HCT116 (cell line): Measurements from ENCODE around the gene HTR7. TPM values are rescaled to one million over a fixed set of nuclear protein-coding genes. Genes with fewer than 3 reads are reported as not detected.

ENCODE experiments used
- ATAC-seq: fragments of 200-7000 bp; cut with Tn5 transposase; 2 replicates; pipeline ENCODE4 v1.9.1; 2020; ENCODE audit warnings: mild to moderate bottlenecking, moderate library complexity
- BruUV-seq: library from RNA; stranded (reverse); fragments of 400-500 nt; replicated peaks from 2 replicates; lab custom pipeline; 2021; lab: Mats Ljungman, UMichigan
- CTCF ChIA-PET: fragments of 300-600 bp; sonication (Branson Sonifier 250); formaldehyde crosslinking; loops from one replicate; lab custom pipeline; 2021; ENCODE audit warnings: antibody characterized with exemption; lab: Charles Lee
- POLR2A ChIA-PET: fragments of 300-600, 350-600 bp; sonication (Branson Sonifier 250); formaldehyde crosslinking; loops from one replicate; lab custom pipeline; 2021; ENCODE audit warnings: antibody characterized with exemption; lab: Charles Lee
- RAD21 ChIA-PET, 2 experiments: fragments of 300-600 bp; sonication (Branson Sonifier 250); formaldehyde crosslinking; loops; one replicate each; lab custom pipeline; 2023; ENCODE audit warnings: low total read pairs in 2 of 2; ENCODE audit not compliant: uncharacterized antibody in 2 of 2, unreplicated experiment in 2 of 2, low non-redundant PET in 1 of 2; lab: Charles Lee
- DNase-seq: peaks from one replicate; pipeline ENCODE4 v3.0.0-alpha.2; 2010; ENCODE audit warnings: low read depth, low spot score
- H2AFZ ChIP-seq: fragments of 200-600 bp; shearing (Covaris generic), sonication (generic); 2 replicates; pipeline ENCODE4 v1.6.1; 2017; ENCODE audit warnings: low read depth, mixed run types, mixed read lengths, antibody characterized with exemption, low read length; ENCODE audit not compliant: poor library complexity, severe bottlenecking
- H3K27ac ChIP-seq: 2 replicates; pipeline ENCODE4 v1.5.1; 2012; ENCODE audit warnings: low read depth, low read length
- H3K27me3 ChIP-seq: fragments of 200-600 bp; sonication (generic); 2 replicates; pipeline ENCODE4 v1.6.1; 2016; ENCODE audit warnings: mixed run types, low read length, mixed read lengths; ENCODE audit not compliant: insufficient read depth
- H3K36me3 ChIP-seq, 2 experiments: fragments of 200-500 bp in 1 of 2; fragments of 200-600 bp in 1 of 2; sonication (Bioruptor generic) in 1 of 2; sonication (generic) in 1 of 2; 2 replicates each; pipeline versions ENCODE4 v1.5.1 to v1.6.1; 2014 to 2016; ENCODE audit warnings: low read length in 2 of 2, inconsistent platforms in 1 of 2, mixed read lengths in 1 of 2, mixed run types in 1 of 2; ENCODE audit not compliant: insufficient read depth in 2 of 2, control insufficient read depth in 1 of 2
- H3K4me1 ChIP-seq, 2 experiments: fragments of 200-600 bp in 1 of 2; sonication (generic) in 1 of 2; 2 replicates each; pipeline versions ENCODE4 v1.5.1 to v1.6.1; 2012 to 2017; ENCODE audit warnings: low read length in 2 of 2, inconsistent platforms in 1 of 2, mild to moderate bottlenecking in 1 of 2, mixed read lengths in 1 of 2, mixed run types in 1 of 2, moderate library complexity in 1 of 2; ENCODE audit not compliant: insufficient read depth in 2 of 2, control insufficient read depth in 1 of 2
- H3K4me2 ChIP-seq: fragments of 200-600 bp; sonication (generic); 2 replicates; pipeline ENCODE4 v1.6.1; 2017; ENCODE audit warnings: mixed run types, low read length, mixed read lengths
- H3K4me3 ChIP-seq, 2 experiments: fragments of 200-600 bp in 1 of 2; sonication (generic) in 1 of 2; replicated peaks in 1 of 2; 2 replicates each; pipeline ENCODE4 v1.5.1; 2011 to 2016; ENCODE audit warnings: low read length in 2 of 2, control low read depth in 1 of 2, low read depth in 1 of 2, mild to moderate bottlenecking in 1 of 2, mixed read lengths in 1 of 2, mixed run types in 1 of 2
- H3K79me2 ChIP-seq: fragments of 200-600 bp; sonication (generic); 2 replicates; pipeline ENCODE4 v1.6.1; 2017; ENCODE audit warnings: mild to moderate bottlenecking, mixed run types, low read length, moderate library complexity, mixed read lengths; ENCODE audit not compliant: insufficient read depth
- H3K9ac ChIP-seq: fragments of 200-600 bp; sonication (generic); 2 replicates; pipeline ENCODE4 v1.6.1; 2016; ENCODE audit warnings: low read length, mixed read lengths
- H3K9me2 ChIP-seq: fragments of 200-600 bp; sonication (generic), shearing (Covaris generic); 2 replicates; pipeline ENCODE4 v1.6.1; 2017; ENCODE audit warnings: mixed run types, mild to moderate bottlenecking, moderate library complexity; ENCODE audit not compliant: insufficient read depth
- H3K9me3 ChIP-seq, 2 experiments: fragments of 200-500 bp in 1 of 2; fragments of 200-600 bp in 1 of 2; sonication (Bioruptor generic) in 1 of 2; sonication (generic) in 1 of 2; 2 replicates each; pipeline ENCODE4 v1.6.1; 2014 to 2017; ENCODE audit warnings: low read length in 2 of 2, mixed read lengths in 2 of 2, inconsistent platforms in 1 of 2, low read depth in 1 of 2, mild to moderate bottlenecking in 1 of 2, mixed run types in 1 of 2, moderate library complexity in 1 of 2; ENCODE audit not compliant: control insufficient read depth in 1 of 2, insufficient read depth in 1 of 2
- H4K20me1 ChIP-seq: fragments of 200-600 bp; sonication (generic), shearing (Covaris generic); 2 replicates; pipeline ENCODE4 v1.6.1; 2017; ENCODE audit warnings: mixed run types, mild to moderate bottlenecking, moderate library complexity; ENCODE audit not compliant: insufficient read depth
- CBX3 ChIP-seq: IDR thresholded peaks from 2 replicates; pipeline ENCODE4 v1.6.1; 2012; ENCODE audit warnings: low read depth
- CEBPB ChIP-seq: IDR thresholded peaks from 2 replicates; pipeline ENCODE4 v1.6.1; 2012; ENCODE audit warnings: low read depth
- EGR1 ChIP-seq: IDR thresholded peaks from 2 replicates; pipeline ENCODE4 v1.6.1; 2012; ENCODE audit warnings: low read depth
- EZH2 ChIP-seq: fragments of 200-600 bp; sonication (generic); IDR thresholded peaks from 2 replicates; pipeline ENCODE4 v1.6.1; 2017; ENCODE audit warnings: antibody characterized with exemption, mixed run types
- FOSL1 ChIP-seq: IDR thresholded peaks from 2 replicates; pipeline ENCODE4 v1.6.1; 2012; ENCODE audit warnings: low read depth
- JUND ChIP-seq: IDR thresholded peaks from 2 replicates; pipeline ENCODE4 v1.6.1; 2012
- POLR2A ChIP-seq: IDR thresholded peaks from 2 replicates; pipeline ENCODE4 v1.7.0; 2011; ENCODE audit warnings: borderline replicate concordance; ENCODE audit not compliant: insufficient read depth, insufficient read length; ENCODE audit errors: extremely low read depth
- RAD21 ChIP-seq: IDR thresholded peaks from 2 replicates; pipeline ENCODE4 v1.6.1; 2012; ENCODE audit warnings: low read depth, mild to moderate bottlenecking
- SIN3A ChIP-seq: IDR thresholded peaks from 2 replicates; pipeline ENCODE4 v1.6.1; 2012; ENCODE audit warnings: low read depth
- SP1 ChIP-seq: IDR thresholded peaks from 2 replicates; pipeline ENCODE4 v1.6.1; 2012; ENCODE audit warnings: low read depth
- SRF ChIP-seq: IDR thresholded peaks from 2 replicates; pipeline ENCODE4 v1.6.1; 2012; ENCODE audit warnings: low read depth
- YY1 ChIP-seq: IDR thresholded peaks from 2 replicates; pipeline ENCODE4 v1.6.1; 2011; ENCODE audit warnings: low read length, low read depth, moderate library complexity, mild to moderate bottlenecking; ENCODE audit not compliant: insufficient replicate concordance; ENCODE audit errors: extremely low read depth
- ZFX ChIP-seq: fragments of 450-650 bp; IDR thresholded peaks from 2 replicates; pipeline ENCODE4 v1.6.1; 2017
- ZNF274 ChIP-seq: fragments of 200-500 bp; sonication (Bioruptor generic); IDR thresholded peaks from 2 replicates; pipeline ENCODE4 v1.6.1; 2014; ENCODE audit warnings: mild to moderate bottlenecking, low read depth, low read length, inconsistent platforms
- intact Hi-C: fragments of 100-400 bp; cut with micrococcal nuclease; formaldehyde crosslinking; loops from 2 replicates; pipeline ENCODE4 v1.10.0; 2022
- total RNA-seq: library from RNA; stranded (reverse); gene quantifications from one replicate; pipeline ENCODE4 v1.2.1, GENCODE V29; 2021; ENCODE audit not compliant: unreplicated experiment
- TF ChIP-seq, protein P1 (sequence below), 3 experiments: fragments of 200-600 bp in 1 of 3; sonication (generic) in 1 of 3; IDR thresholded peaks in 2 of 3; conservative IDR thresholded peaks in 1 of 3; 2 replicates each; pipeline ENCODE4 v1.5.1; 2012 to 2017; ENCODE audit warnings: low read depth in 2 of 3, low read length in 2 of 3, antibody characterized with exemption in 1 of 3, borderline replicate concordance in 1 of 3, control low read depth in 1 of 3, mild to moderate bottlenecking in 1 of 3, mixed read lengths in 1 of 3, mixed run types in 1 of 3, moderate library complexity in 1 of 3; ENCODE audit not compliant: insufficient read depth in 1 of 3
- TF ChIP-seq, protein P2 (sequence below): IDR thresholded peaks from 2 replicates; pipeline ENCODE4 v1.6.1; 2012; ENCODE audit warnings: low read depth
- TF ChIP-seq, protein P3 (sequence below): IDR thresholded peaks from 2 replicates; pipeline ENCODE4 v1.6.1; 2012
- TF ChIP-seq, protein P4 (sequence below): IDR thresholded peaks from 2 replicates; pipeline ENCODE4 v1.6.1; 2012

HTR7 gene
- total RNA-seq, 1 experiment from 2014 or later = 32.2 TPM

DNA sequence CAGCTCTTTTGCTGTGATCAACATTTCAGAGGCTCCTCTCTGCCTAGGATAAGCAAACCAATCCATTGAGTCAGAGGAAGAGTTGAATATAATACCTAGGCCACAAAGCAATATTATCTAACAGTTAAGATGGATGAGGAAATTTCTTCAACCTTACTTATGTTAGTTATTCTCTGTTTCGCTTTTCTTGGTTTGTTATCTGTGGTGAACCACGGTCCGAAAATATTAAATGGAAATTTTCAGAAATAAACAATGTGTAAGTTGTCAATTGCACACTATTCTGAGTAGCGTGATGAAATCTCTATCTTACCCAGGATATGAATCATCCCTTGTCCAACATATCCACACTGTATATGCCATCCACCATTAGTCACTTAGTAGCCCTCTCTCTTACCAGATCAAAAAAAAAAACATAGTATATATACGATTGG lies 1.5 kb upstream of the HTR7 start:
- H3K9me3 ChIP-seq = no peaks in the 10 kb centered on the region
- H4K20me1 ChIP-seq = no peaks in the 10 kb centered on the region
- H3K9ac ChIP-seq = peak overlapping the region; percentile 70
- no peaks in the 10 kb centered on the region for H3K36me3 ChIP-seq
- DNase-seq = peak; percentile 69
- TF ChIP-seq RAD21 (0 out of 2 replicates have a peak, but pooled peaks have one; percentile 12), JUND (peak; percentile 88), SRF (0 out of 2 replicates have a peak, but pooled peaks have one; percentile 31), ZFX (no peak), EZH2 (no peak), FOSL1 (peak; percentile 88), ZNF274 (no peak), SP1 (peak; percentile 72), POLR2A (no peak), YY1 (peak; percentile 18), EGR1 (0 out of 2 replicates have a peak, but pooled peaks have one; percentile 26), CBX3 (peak; percentile 72), CEBPB (peak; percentile 93), SIN3A (no peak)
- TF ChIP-seq, protein P1, sequence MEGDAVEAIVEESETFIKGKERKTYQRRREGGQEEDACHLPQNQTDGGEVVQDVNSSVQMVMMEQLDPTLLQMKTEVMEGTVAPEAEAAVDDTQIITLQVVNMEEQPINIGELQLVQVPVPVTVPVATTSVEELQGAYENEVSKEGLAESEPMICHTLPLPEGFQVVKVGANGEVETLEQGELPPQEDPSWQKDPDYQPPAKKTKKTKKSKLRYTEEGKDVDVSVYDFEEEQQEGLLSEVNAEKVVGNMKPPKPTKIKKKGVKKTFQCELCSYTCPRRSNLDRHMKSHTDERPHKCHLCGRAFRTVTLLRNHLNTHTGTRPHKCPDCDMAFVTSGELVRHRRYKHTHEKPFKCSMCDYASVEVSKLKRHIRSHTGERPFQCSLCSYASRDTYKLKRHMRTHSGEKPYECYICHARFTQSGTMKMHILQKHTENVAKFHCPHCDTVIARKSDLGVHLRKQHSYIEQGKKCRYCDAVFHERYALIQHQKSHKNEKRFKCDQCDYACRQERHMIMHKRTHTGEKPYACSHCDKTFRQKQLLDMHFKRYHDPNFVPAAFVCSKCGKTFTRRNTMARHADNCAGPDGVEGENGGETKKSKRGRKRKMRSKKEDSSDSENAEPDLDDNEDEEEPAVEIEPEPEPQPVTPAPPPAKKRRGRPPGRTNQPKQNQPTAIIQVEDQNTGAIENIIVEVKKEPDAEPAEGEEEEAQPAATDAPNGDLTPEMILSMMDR (IDR thresholded peaks at IDR 0.05 in 2 of 3, conservative IDR thresholded peaks at IDR 0.05 in 1 of 3; ENCODE audit: borderline replicate concordance in 1 of 3, insufficient read depth in 1 of 3, low read depth in 2 of 3, low read length in 2 of 3) = no peak
- TF ChIP-seq, protein P2, sequence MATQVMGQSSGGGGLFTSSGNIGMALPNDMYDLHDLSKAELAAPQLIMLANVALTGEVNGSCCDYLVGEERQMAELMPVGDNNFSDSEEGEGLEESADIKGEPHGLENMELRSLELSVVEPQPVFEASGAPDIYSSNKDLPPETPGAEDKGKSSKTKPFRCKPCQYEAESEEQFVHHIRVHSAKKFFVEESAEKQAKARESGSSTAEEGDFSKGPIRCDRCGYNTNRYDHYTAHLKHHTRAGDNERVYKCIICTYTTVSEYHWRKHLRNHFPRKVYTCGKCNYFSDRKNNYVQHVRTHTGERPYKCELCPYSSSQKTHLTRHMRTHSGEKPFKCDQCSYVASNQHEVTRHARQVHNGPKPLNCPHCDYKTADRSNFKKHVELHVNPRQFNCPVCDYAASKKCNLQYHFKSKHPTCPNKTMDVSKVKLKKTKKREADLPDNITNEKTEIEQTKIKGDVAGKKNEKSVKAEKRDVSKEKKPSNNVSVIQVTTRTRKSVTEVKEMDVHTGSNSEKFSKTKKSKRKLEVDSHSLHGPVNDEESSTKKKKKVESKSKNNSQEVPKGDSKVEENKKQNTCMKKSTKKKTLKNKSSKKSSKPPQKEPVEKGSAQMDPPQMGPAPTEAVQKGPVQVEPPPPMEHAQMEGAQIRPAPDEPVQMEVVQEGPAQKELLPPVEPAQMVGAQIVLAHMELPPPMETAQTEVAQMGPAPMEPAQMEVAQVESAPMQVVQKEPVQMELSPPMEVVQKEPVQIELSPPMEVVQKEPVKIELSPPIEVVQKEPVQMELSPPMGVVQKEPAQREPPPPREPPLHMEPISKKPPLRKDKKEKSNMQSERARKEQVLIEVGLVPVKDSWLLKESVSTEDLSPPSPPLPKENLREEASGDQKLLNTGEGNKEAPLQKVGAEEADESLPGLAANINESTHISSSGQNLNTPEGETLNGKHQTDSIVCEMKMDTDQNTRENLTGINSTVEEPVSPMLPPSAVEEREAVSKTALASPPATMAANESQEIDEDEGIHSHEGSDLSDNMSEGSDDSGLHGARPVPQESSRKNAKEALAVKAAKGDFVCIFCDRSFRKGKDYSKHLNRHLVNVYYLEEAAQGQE = no peak
- TF ChIP-seq, protein P3, sequence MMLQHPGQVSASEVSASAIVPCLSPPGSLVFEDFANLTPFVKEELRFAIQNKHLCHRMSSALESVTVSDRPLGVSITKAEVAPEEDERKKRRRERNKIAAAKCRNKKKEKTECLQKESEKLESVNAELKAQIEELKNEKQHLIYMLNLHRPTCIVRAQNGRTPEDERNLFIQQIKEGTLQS = peak; percentile 78; the same call in 1 of the 2 replicates
- TF ChIP-seq, protein P4, sequence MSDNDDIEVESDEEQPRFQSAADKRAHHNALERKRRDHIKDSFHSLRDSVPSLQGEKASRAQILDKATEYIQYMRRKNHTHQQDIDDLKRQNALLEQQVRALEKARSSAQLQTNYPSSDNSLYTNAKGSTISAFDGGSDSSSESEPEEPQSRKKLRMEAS = no peak
- TF ChIP-seq, all 23 proteins: peak for 10
- peak; percentile 44 for ATAC-seq
- intact Hi-C loops = loop anchor here (5.0 to 10.0 kb wide), 4 partner anchors 545 to 905 kb away; no protein-coding TSS in a partner anchor
- no peaks in the 10 kb centered on the region for H3K9me2 ChIP-seq
- BruUV-seq = no TSS peak
- RAD21 ChIA-PET = no interaction called here
- peak overlapping the region; percentile 52 for H2AFZ ChIP-seq
- CTCF ChIA-PET = interaction anchor here (0.7 to 1.5 kb wide), 3 partner anchors 71 to 109 kb away, joined by 3 to 4 read pairs (median 3); no protein-coding TSS in a partner anchor
- H3K79me2 ChIP-seq = peaks cover 30% of the 10 kb centered on the region
- H3K4me2 ChIP-seq = peak overlapping the region; percentile 80
- POLR2A ChIA-PET = no interaction called here
- H3K4me3 ChIP-seq = peak overlapping the region; percentile 68 to 76; a peak in 3 of 4 replicates
- peak overlapping the region; percentile 95 for H3K27ac ChIP-seq
- peaks cover 20 to 42% of the 10 kb centered on the region in 2 experiments for H3K4me1 ChIP-seq
- H3K27me3 ChIP-seq = no peaks in the 10 kb centered on the region
